ENCODE data around the gene GRAP2.
"Not testable (repeated sequence)": the region's sequence is repeated elsewhere in the genome, so short reads cannot be mapped to it uniquely, and the experiment has no call there.

GRAP2 gene

GRCh38 chr22:39900306-39901227 is at the start of gene GRAP2:
GRAP2 (plus strand) TSS chr22:39901084; CDS start chr22:39947107, 46,023 bp downstream.
- no peak for DNase-seq (ENCODE audit: low spot score)

- DNase-seq (ENCODE audit: low spot score) = no peak
These were observed 49.1 kb upstream of the GRAP2 start for GRCh38 chr22:39851606-39852315.

GRCh38 chr22:39852799-39853198 is 48.1 kb upstream of the GRAP2 start:
- DNase-seq (ENCODE audit: low spot score) = no peak

GRCh38 chr22:39856588-39856987 is 44.3 kb upstream of the GRAP2 start:
- no peak for DNase-seq (ENCODE audit: low spot score)

GRCh38 chr22:39859903-39860588 is 40.8 kb upstream of the GRAP2 start:
- no peak for DNase-seq (ENCODE audit: low spot score)

GRCh38 chr22:39868741-39869140 is 32.1 kb upstream of the GRAP2 start:
- no peak for DNase-seq (ENCODE audit: low spot score)

- not testable (repeated sequence) for DNase-seq (ENCODE audit: low spot score)
These were observed 31.1 kb upstream of the GRAP2 start for GRCh38 chr22:39869797-39870196.

- DNase-seq (ENCODE audit: low spot score) = no peak
These were observed 29.7 kb upstream of the GRAP2 start for GRCh38 chr22:39871008-39871798.

GRCh38 chr22:39872548-39872947 is 28.3 kb upstream of the GRAP2 start:
- no peak for DNase-seq (ENCODE audit: low spot score)

- DNase-seq (ENCODE audit: low spot score) = no peak
These were observed 26.9 kb upstream of the GRAP2 start for GRCh38 chr22:39873965-39874364.

- not testable (repeated sequence) for DNase-seq (ENCODE audit: low spot score)
These were observed 25.6 kb upstream of the GRAP2 start for GRCh38 chr22:39875176-39875885.

- no peak for DNase-seq (ENCODE audit: low spot score)
These were observed 23.6 kb upstream of the GRAP2 start for GRCh38 chr22:39877079-39877845.

- no peak for DNase-seq (ENCODE audit: low spot score)
These were observed 20.2 kb upstream of the GRAP2 start for GRCh38 chr22:39880722-39881121.

GRCh38 chr22:39883057-39883456 is 17.8 kb upstream of the GRAP2 start:
- DNase-seq (ENCODE audit: low spot score) = no peak

- DNase-seq (ENCODE audit: low spot score) = not testable (repeated sequence)
These were observed 11.0 kb upstream of the GRAP2 start for GRCh38 chr22:39889924-39890323.

- DNase-seq (ENCODE audit: low spot score) = no peak
These were observed 7.4 kb upstream of the GRAP2 start, which contains the start of gene ENTHD1 for GRCh38 chr22:39893526-39893925. ENTHD1 (minus strand) TSS chr22:39893760; CDS start chr22:39887748, 6,012 bp downstream.

- no peak for DNase-seq (ENCODE audit: low spot score)
These were observed 6.3 kb upstream of the GRAP2 start for GRCh38 chr22:39894554-39895092.

GRCh38 chr22:39895682-39896081 is 5.2 kb upstream of the GRAP2 start:
- DNase-seq (ENCODE audit: low spot score) = no peak

GRCh38 chr22:39896313-39896996 is 4.4 kb upstream of the GRAP2 start:
- no peak for DNase-seq (ENCODE audit: low spot score)
